ENCODE results near the gene PLA2G6.

- no peak for TF ChIP-seq CTCF (IDR thresholded peaks at IDR 0.05)
- TF ChIP-seq POLR2A (IDR thresholded peaks at IDR 0.05): no peak
Measured at GRCh38 chr22:38085056-38085455, 96.6 kb downstream of the PLA2G6 start.
